MM.1S (cell line): ENCODE results near the gene MS4A4E.

Source experiments
- EZH2 ChIP-seq: fragments of 300-600 bp; sonication (generic); optimal IDR thresholded peaks from 2 replicates; pipeline ENCODE3; 2017; ENCODE audit warnings: low read depth, mild to moderate bottlenecking, antibody characterized with exemption, low read length, mixed read lengths
- EZH2phosphoT487 ChIP-seq: fragments of 300-600 bp; sonication (generic); IDR thresholded peaks from 2 replicates; pipeline ENCODE4 v1.6.1; 2018; ENCODE audit warnings: antibody characterized with exemption, low read length
- TF ChIP-seq, protein P1 (sequence below): fragments of 300-600 bp; sonication (generic); IDR thresholded peaks from 2 replicates; pipeline ENCODE4 v1.5.1; 2016; ENCODE audit warnings: antibody characterized with exemption, low read length, mixed read lengths

DNA sequence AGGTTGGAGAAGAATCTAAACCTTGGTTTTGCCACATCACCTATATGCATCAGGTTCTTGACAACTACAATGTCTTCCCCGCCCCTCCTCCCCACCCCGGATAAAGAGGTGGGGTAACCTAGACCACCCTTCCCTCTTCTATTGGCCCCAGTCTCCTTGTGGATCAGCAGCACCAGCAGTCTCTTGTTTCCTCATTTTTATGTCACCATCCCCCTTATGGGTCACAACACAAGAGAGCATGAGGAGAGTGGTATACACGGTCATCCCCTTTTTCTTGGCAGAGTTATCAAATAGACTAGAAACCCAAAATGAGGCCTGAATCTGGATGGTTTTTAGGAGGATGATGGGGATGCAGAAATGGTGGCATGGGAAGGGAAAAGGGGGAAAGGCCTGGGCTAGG lies 1.2 kb downstream of the MS4A4E start:
- TF ChIP-seq, protein P1, sequence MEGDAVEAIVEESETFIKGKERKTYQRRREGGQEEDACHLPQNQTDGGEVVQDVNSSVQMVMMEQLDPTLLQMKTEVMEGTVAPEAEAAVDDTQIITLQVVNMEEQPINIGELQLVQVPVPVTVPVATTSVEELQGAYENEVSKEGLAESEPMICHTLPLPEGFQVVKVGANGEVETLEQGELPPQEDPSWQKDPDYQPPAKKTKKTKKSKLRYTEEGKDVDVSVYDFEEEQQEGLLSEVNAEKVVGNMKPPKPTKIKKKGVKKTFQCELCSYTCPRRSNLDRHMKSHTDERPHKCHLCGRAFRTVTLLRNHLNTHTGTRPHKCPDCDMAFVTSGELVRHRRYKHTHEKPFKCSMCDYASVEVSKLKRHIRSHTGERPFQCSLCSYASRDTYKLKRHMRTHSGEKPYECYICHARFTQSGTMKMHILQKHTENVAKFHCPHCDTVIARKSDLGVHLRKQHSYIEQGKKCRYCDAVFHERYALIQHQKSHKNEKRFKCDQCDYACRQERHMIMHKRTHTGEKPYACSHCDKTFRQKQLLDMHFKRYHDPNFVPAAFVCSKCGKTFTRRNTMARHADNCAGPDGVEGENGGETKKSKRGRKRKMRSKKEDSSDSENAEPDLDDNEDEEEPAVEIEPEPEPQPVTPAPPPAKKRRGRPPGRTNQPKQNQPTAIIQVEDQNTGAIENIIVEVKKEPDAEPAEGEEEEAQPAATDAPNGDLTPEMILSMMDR: no peak
- TF ChIP-seq EZH2: no peak
- TF ChIP-seq EZH2phosphoT487: no peak
